ENCODE results near the gene WAC. TPM values are rescaled to one million over a fixed set of nuclear protein-coding genes. Genes with fewer than 3 reads are reported as not detected.

WAC gene
- total RNA-seq, 4 donors from 2014 or later: 165 to 189 (median 169) TPM

DNA sequence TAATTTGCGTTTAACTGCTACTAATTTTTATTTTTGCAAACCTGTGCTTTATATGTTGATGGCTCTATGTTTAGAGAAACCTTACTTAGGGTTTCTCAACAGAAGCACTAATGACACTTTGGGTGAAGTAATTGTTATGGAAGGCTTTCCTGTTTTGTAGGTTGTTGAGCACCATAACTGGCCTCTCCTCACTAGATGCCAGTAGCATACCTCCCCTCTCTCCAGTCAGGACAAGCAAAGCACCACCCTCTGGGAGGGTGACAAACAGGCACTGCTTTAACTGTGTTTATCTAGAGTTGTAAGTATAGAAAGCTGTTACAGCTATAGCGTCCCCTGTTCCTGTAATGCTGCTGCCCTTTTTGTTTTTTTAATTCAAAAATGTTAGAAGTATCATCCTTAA is 60.9 kb downstream of the WAC start:
- no peaks in the 10 kb centered on the region for H3K9me3 ChIP-seq
- 79 to 85% methylated on average over 2 of the region's 2 CpGs for WGBS, 2 donors
- intact Hi-C loops (cut with DNase I): no loop called here
- H3K27me3 ChIP-seq: no peaks in the 10 kb centered on the region
- no peak overlapping the region for H3K27ac ChIP-seq
- peaks cover 9 to 21% of the 10 kb centered on the region in 2 donors for H3K36me3 ChIP-seq
- TF ChIP-seq, protein P1, sequence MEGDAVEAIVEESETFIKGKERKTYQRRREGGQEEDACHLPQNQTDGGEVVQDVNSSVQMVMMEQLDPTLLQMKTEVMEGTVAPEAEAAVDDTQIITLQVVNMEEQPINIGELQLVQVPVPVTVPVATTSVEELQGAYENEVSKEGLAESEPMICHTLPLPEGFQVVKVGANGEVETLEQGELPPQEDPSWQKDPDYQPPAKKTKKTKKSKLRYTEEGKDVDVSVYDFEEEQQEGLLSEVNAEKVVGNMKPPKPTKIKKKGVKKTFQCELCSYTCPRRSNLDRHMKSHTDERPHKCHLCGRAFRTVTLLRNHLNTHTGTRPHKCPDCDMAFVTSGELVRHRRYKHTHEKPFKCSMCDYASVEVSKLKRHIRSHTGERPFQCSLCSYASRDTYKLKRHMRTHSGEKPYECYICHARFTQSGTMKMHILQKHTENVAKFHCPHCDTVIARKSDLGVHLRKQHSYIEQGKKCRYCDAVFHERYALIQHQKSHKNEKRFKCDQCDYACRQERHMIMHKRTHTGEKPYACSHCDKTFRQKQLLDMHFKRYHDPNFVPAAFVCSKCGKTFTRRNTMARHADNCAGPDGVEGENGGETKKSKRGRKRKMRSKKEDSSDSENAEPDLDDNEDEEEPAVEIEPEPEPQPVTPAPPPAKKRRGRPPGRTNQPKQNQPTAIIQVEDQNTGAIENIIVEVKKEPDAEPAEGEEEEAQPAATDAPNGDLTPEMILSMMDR (IDR thresholded peaks at IDR 0.05): no peak
- TF ChIP-seq POLR2A (IDR thresholded peaks at IDR 0.05): no peak
- H3K4me1 ChIP-seq: peaks cover 0 to 3% of the 10 kb centered on the region in 2 donors
- H3K4me3 ChIP-seq (replicated peaks in 1 of 3): no peak overlapping the region
- no peak for DNase-seq

DNA sequence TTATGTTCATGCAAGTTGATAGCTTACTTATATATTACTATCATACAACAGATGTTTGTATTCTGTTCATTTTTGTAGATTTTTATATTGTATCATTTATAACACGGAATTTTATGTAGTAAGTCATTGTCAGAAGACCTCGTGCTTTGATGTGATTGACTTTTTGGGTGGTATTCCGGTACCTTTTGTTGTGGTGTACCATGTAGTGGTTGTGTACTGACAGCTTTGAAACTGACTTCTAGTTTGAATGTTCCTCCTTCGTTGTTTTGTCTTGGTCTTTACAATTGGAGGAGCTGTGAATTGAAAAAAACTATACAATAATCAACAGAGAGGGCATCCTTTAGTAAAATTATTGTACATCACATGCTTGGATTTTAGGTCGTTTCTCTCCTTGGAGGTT is 61.5 kb downstream of the WAC start:
- H3K36me3 ChIP-seq: peaks cover 9 to 21% of the 10 kb centered on the region in 2 donors
- intact Hi-C loops (cut with DNase I): no loop called here
- DNase-seq: no peak
- H3K4me1 ChIP-seq: peaks cover 0 to 7% of the 10 kb centered on the region in 2 donors
- 88 to 92% methylated on average over 5 of the region's 5 CpGs for WGBS, 2 donors
- H3K9me3 ChIP-seq: no peaks in the 10 kb centered on the region
- no peak overlapping the region for H3K27ac ChIP-seq
- no peak overlapping the region for H3K4me3 ChIP-seq (replicated peaks in 1 of 3)
- TF ChIP-seq, protein P1 (IDR thresholded peaks at IDR 0.05): no peak
- TF ChIP-seq POLR2A (IDR thresholded peaks at IDR 0.05): no peak
- H3K27me3 ChIP-seq: no peaks in the 10 kb centered on the region

DNA sequence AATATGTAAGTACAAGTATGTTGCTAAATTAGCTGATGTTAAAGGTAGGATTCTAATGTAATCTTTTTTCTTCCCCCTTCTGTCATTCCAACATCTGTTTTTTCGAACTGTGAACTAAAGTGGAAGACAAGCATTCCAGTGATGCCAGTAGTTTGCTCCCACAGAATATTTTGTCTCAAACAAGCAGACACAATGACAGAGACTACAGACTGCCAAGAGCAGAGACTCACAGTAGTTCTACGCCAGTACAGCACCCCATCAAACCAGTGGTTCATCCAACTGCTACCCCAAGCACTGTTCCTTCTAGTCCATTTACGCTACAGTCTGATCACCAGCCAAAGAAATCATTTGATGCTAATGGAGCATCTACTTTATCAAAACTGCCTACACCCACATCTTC is 62.7 kb downstream of the WAC start:
- H3K27ac ChIP-seq: no peak overlapping the region
- H3K27me3 ChIP-seq: no peaks in the 10 kb centered on the region
- 87 to 88% methylated on average over 3 of the region's 3 CpGs for WGBS, 2 donors
- no peak overlapping the region for H3K4me3 ChIP-seq (replicated peaks in 1 of 3)
- TF ChIP-seq POLR2A (IDR thresholded peaks at IDR 0.05): no peak
- TF ChIP-seq, protein P1 (IDR thresholded peaks at IDR 0.05): no peak
- no peaks in the 10 kb centered on the region for H3K9me3 ChIP-seq
- peaks cover 0 to 11% of the 10 kb centered on the region in 2 donors for H3K4me1 ChIP-seq
- no peak for DNase-seq
- H3K36me3 ChIP-seq: peaks cover 9 to 14% of the 10 kb centered on the region in 2 donors
- intact Hi-C loops (cut with DNase I): no loop called here

DNA sequence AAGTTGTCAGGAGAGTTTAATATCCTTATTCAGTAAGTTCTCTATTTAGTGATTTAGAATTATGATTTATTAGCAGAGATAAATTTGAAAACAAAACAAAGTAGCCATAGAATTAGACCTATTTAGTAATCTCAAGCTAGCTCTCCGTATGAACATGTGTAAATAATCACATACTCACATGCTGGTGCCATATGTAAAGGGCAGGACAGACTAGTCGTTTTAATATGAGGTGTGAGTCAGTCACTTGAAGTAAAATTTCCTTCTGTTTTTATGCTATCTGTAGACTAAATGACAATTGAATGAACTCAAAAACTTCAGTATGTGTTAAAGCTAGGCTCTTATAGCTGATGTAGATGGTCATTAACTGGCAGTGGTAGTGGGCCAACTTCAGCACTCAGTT is 67.1 kb downstream of the WAC start:
- Histone ChIP-seq H3K4me1 (peaks cover 8 to 14% of the 10 kb centered on the region in 2 donors), H3K9me3 (no peaks in the 10 kb centered on the region), H3K27ac (no peak overlapping the region), H3K4me3 (replicated peaks in 1 of 3) (no peak overlapping the region), H3K36me3 (no peaks in the 10 kb centered on the region), H3K27me3 (no peaks in the 10 kb centered on the region)
- 88 to 91% methylated on average over 2 of the region's 2 CpGs for WGBS, 2 donors
- DNase-seq: no peak
- intact Hi-C loops (cut with DNase I): no loop called here
- TF ChIP-seq, protein P1 (IDR thresholded peaks at IDR 0.05): no peak
- no peak for TF ChIP-seq POLR2A (IDR thresholded peaks at IDR 0.05)

DNA sequence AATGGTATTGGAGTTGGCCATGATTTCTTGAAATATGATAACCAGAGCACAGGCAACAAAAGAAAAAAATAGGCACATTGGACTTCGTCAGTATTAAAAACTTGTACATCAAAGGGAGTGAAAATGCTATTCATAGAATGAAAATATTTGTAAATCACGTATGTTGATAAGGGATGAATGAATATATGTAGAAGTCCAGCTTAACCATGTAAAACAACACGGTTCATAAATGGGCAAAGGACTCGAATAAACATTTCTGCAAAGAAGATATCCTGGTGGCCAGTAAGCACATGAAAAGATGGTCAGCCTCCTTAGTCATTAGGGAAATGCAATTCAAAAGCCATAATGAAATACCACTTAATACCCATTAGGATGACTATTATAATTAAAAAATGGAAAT is 68.1 kb downstream of the WAC start:
- no peak for TF ChIP-seq POLR2A (IDR thresholded peaks at IDR 0.05)
- TF ChIP-seq, protein P1 (IDR thresholded peaks at IDR 0.05): no peak
- H3K9me3 ChIP-seq: no peaks in the 10 kb centered on the region
- H3K27me3 ChIP-seq: no peaks in the 10 kb centered on the region
- intact Hi-C loops (cut with DNase I): no loop called here
- WGBS, 2 donors: 96 to 97% methylated on average over 4 of the region's 4 CpGs
- no peak for DNase-seq
- H3K36me3 ChIP-seq: no peaks in the 10 kb centered on the region
- no peak overlapping the region for H3K27ac ChIP-seq
- no peak overlapping the region for H3K4me3 ChIP-seq (replicated peaks in 1 of 3)
- peaks cover 13 to 19% of the 10 kb centered on the region in 2 donors for H3K4me1 ChIP-seq

All from thyroid gland (tissue), 4 donors.